Suprapubic skin (tissue), 4 donors: ENCODE data around the gene TSPAN18. TPM values are rescaled to one million over a fixed set of nuclear protein-coding genes. Genes with fewer than 3 reads are reported as not detected.

ENCODE experiments used
- DNase-seq, 2 donors: peaks; one replicate each; pipeline ENCODE4 v3.0.0-alpha.2; 2019; ENCODE audit warnings: low spot score in 2 of 2
- H3K27ac ChIP-seq: fragments of 200-600 bp; sonication (generic); one replicate; pipeline ENCODE4 v1.5.1; 2019
- H3K27me3 ChIP-seq: fragments of 200-600 bp; sonication (generic); one replicate; pipeline ENCODE4 v1.5.1; 2019
- H3K36me3 ChIP-seq: fragments of 200-600 bp; sonication (generic); one replicate; pipeline ENCODE4 v1.5.1; 2019
- H3K4me1 ChIP-seq: fragments of 200-600 bp; sonication (generic); one replicate; pipeline ENCODE4 v1.5.1; 2019
- H3K4me3 ChIP-seq: fragments of 200-600 bp; sonication (generic); one replicate; pipeline ENCODE4 v1.5.1; 2019; ENCODE audit warnings: mild to moderate bottlenecking
- H3K9me3 ChIP-seq: fragments of 200-600 bp; sonication (generic); one replicate; pipeline ENCODE4 v1.5.1; 2019
- EP300 ChIP-seq: sonication (generic); formaldehyde crosslinking; IDR thresholded peaks from one replicate; pipeline ENCODE4 v1.6.1; 2017; ENCODE audit warnings: antibody characterized with exemption
- POLR2A ChIP-seq, 2 donors: fragments of 450-650 bp; IDR thresholded peaks; one replicate each; pipeline ENCODE4 v1.6.1; 2017; ENCODE audit warnings: antibody characterized with exemption in 2 of 2, mild to moderate bottlenecking in 2 of 2, moderate library complexity in 2 of 2
- POLR2AphosphoS5 ChIP-seq, 3 donors: sonication (generic); formaldehyde crosslinking; IDR thresholded peaks; one replicate each; pipeline ENCODE4 v1.6.1; 2017; ENCODE audit warnings: antibody characterized with exemption in 3 of 3
- WGBS: methylation state at CpG from one replicate; pipeline ENCODE4 v1.1.5; 2018; 5-methylcytosine and 5-hydroxymethylcytosine counted together
- total RNA-seq, 4 donors: library from RNA; depleted of rRNA; stranded (reverse); fragments of >200 nt; gene quantifications; one replicate each; pipeline ENCODE4 v1.1.0, GENCODE V29; 2016
- TF ChIP-seq, protein P1 (sequence below), 2 donors: fragments of 200-600 bp in 1 of 2; fragments of 450-650 bp in 1 of 2; sonication (generic) in 1 of 2; IDR thresholded peaks; one replicate each; pipeline ENCODE4 v1.5.1; 2016 to 2019; ENCODE audit warnings: antibody characterized with exemption in 2 of 2, mild to moderate bottlenecking in 1 of 2, moderate library complexity in 1 of 2

The TSPAN18 gene
- total RNA-seq, 4 donors from 2014 or later: 1.3 to 5.1 (median 3.9) TPM

DNA sequence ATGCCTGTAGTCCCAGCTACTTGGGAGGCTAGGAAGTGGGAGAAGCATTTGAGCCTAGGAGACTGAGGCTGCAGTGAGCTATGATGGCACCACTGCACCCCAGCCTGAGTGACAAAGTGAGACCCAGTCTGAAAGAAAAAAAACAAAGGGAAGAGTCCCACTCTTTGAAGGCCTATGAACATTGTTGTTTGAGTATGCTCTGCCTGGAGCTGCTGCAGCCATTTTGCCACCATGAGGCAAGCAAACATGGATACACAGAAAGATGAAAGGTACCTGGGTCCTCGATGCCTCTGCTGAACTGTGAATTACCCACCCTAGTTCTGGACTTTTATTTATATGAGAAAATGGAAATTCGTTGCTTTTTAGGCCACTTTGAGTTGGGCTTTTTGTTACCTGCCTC, 19.7 kb upstream of the TSPAN18 start:
- WGBS: 90% methylated on average over 2 of the region's 2 CpGs
- H3K4me1 ChIP-seq: no peaks in the 10 kb centered on the region
- TF ChIP-seq POLR2A (IDR thresholded peaks at IDR 0.05): no peak
- TF ChIP-seq POLR2AphosphoS5 (IDR thresholded peaks at IDR 0.05): no peak
- TF ChIP-seq EP300: no peak
- TF ChIP-seq, protein P1, sequence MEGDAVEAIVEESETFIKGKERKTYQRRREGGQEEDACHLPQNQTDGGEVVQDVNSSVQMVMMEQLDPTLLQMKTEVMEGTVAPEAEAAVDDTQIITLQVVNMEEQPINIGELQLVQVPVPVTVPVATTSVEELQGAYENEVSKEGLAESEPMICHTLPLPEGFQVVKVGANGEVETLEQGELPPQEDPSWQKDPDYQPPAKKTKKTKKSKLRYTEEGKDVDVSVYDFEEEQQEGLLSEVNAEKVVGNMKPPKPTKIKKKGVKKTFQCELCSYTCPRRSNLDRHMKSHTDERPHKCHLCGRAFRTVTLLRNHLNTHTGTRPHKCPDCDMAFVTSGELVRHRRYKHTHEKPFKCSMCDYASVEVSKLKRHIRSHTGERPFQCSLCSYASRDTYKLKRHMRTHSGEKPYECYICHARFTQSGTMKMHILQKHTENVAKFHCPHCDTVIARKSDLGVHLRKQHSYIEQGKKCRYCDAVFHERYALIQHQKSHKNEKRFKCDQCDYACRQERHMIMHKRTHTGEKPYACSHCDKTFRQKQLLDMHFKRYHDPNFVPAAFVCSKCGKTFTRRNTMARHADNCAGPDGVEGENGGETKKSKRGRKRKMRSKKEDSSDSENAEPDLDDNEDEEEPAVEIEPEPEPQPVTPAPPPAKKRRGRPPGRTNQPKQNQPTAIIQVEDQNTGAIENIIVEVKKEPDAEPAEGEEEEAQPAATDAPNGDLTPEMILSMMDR (IDR thresholded peaks at IDR 0.05): no peak
- no peaks in the 10 kb centered on the region for H3K27me3 ChIP-seq
- H3K4me3 ChIP-seq: no peak overlapping the region
- no peak for DNase-seq
- no peaks in the 10 kb centered on the region for H3K9me3 ChIP-seq
- no peak overlapping the region for H3K27ac ChIP-seq
- no peaks in the 10 kb centered on the region for H3K36me3 ChIP-seq

DNA sequence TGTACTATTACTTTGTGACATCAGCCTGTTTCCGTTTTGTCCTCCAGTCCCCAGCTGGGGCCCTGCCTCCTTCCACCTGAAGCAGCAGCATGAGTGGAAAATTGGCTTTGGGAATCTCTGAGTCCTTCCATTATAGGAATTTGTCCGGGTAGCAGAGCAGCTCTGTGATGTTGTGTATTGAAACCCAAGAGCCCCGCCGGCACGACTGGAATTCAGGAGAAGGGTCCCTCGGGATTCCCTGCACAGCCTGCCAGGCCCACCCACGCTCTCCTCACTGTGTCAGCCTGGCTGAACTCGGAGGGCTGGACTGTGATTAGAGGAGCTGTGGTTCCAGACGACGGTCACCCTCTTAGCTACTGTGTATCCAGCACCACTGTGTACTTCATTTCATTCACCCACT, 18.8 kb upstream of the TSPAN18 start:
- no peaks in the 10 kb centered on the region for H3K27me3 ChIP-seq
- no peaks in the 10 kb centered on the region for H3K9me3 ChIP-seq
- no peak overlapping the region for H3K27ac ChIP-seq
- no peak for DNase-seq
- no peaks in the 10 kb centered on the region for H3K36me3 ChIP-seq
- no peak for TF ChIP-seq POLR2A (IDR thresholded peaks at IDR 0.05)
- TF ChIP-seq, protein P1 (IDR thresholded peaks at IDR 0.05): no peak
- no peak for TF ChIP-seq EP300
- no peak for TF ChIP-seq POLR2AphosphoS5 (IDR thresholded peaks at IDR 0.05)
- H3K4me1 ChIP-seq: no peaks in the 10 kb centered on the region
- no peak overlapping the region for H3K4me3 ChIP-seq
- 46% methylated on average over 10 of the region's 10 CpGs for WGBS

DNA sequence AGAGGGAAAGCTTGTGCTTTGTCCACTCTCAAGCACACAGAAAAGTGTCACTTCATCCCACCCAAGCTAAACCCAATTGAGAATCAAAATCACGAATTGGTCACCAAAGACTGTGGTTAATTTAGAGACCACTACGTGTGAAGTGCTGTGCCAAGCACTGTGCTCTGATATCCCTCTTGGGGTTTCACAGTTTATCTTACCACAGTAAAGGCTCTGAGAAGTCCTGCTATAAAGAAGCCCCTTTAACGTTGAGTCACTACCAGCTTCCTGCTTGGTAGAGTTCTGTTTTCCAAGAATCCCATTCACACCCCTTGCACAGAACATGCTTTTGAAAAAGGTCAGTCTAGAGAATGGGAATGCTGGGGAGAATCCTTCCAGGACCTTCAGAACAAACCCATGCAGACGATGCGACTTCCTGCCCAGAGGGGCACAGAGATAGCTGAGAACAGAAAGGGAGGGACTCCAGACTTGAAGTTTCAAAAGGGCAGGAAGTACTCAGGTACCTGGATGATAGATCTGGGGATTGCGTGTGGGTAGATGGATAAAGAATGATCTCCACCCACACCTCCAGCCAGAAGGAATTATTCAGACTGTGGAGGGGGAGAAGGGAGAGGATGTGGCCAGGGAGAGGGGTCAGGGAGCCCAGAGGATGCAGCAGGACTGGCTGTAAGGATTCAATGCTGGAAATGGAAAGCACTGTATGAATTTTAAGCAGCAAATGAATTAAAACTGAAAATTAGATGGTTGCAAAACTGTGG, 18.1 kb upstream of the TSPAN18 start:
- Histone ChIP-seq H3K4me3 (no peak overlapping the region), H3K36me3 (no peaks in the 10 kb centered on the region), H3K9me3 (no peaks in the 10 kb centered on the region), H3K27me3 (no peaks in the 10 kb centered on the region), H3K27ac (no peak overlapping the region), H3K4me1 (no peaks in the 10 kb centered on the region)
- TF ChIP-seq POLR2A (IDR thresholded peaks at IDR 0.05) (no peak), EP300 (no peak), POLR2AphosphoS5 (IDR thresholded peaks at IDR 0.05) (no peak)
- TF ChIP-seq, protein P1 (IDR thresholded peaks at IDR 0.05): no peak
- WGBS: 77% methylated on average over 5 of the region's 6 CpGs
- no peak for DNase-seq

DNA sequence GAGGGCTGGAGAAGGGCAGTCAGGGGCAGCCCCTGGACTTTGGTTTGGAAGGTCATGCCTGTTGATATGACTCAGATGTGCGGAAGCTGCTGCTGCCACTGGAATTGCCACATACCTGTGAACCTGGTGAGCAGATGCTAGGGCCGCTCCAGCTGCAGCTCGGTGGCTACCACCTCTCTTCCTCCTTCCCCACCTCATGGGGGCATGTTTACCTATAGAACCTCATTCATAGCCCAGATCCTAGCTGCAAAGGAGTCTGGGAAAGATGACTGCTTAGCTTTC, 17.5 kb upstream of the TSPAN18 start:
- no peak for TF ChIP-seq POLR2AphosphoS5 (IDR thresholded peaks at IDR 0.05)
- TF ChIP-seq, protein P1 (IDR thresholded peaks at IDR 0.05): no peak
- TF ChIP-seq POLR2A (IDR thresholded peaks at IDR 0.05): no peak
- no peak for TF ChIP-seq EP300
- Histone ChIP-seq H3K9me3 (no peaks in the 10 kb centered on the region), H3K27ac (no peak overlapping the region), H3K4me1 (no peaks in the 10 kb centered on the region), H3K36me3 (no peaks in the 10 kb centered on the region), H3K4me3 (no peak overlapping the region), H3K27me3 (no peaks in the 10 kb centered on the region)
- WGBS: 96% methylated on average over 3 of the region's 3 CpGs
- DNase-seq: no peak

DNA sequence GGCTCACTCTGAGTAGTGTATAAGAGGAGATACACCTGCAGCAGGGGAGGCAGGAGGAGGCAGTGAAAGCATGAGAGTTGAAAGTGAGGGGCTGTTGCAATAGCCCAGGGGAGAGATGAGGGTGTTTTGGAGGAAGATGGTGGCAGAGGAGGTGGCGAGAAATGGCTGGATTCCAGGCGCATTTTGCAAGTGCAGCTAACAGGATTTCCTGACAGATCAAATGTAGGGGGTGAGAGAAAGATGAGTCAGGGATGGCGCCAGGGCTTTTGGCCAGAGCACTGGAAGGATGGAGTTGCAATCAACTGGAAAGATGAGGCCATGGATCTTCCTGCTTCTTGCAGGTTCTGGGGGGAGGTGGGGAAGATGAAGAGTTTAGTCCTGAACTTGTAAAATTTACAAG, 16.8 kb upstream of the TSPAN18 start:
- Histone ChIP-seq H3K27ac (no peak overlapping the region), H3K36me3 (no peaks in the 10 kb centered on the region), H3K4me1 (no peaks in the 10 kb centered on the region), H3K27me3 (no peaks in the 10 kb centered on the region), H3K4me3 (no peak overlapping the region), H3K9me3 (no peaks in the 10 kb centered on the region)
- WGBS: 70% methylated on average over 3 of the region's 3 CpGs
- TF ChIP-seq POLR2AphosphoS5 (IDR thresholded peaks at IDR 0.05): no peak
- TF ChIP-seq, protein P1 (IDR thresholded peaks at IDR 0.05): no peak
- no peak for DNase-seq
